ENCODE results near the gene USP47.

Gene USP47

DNA sequence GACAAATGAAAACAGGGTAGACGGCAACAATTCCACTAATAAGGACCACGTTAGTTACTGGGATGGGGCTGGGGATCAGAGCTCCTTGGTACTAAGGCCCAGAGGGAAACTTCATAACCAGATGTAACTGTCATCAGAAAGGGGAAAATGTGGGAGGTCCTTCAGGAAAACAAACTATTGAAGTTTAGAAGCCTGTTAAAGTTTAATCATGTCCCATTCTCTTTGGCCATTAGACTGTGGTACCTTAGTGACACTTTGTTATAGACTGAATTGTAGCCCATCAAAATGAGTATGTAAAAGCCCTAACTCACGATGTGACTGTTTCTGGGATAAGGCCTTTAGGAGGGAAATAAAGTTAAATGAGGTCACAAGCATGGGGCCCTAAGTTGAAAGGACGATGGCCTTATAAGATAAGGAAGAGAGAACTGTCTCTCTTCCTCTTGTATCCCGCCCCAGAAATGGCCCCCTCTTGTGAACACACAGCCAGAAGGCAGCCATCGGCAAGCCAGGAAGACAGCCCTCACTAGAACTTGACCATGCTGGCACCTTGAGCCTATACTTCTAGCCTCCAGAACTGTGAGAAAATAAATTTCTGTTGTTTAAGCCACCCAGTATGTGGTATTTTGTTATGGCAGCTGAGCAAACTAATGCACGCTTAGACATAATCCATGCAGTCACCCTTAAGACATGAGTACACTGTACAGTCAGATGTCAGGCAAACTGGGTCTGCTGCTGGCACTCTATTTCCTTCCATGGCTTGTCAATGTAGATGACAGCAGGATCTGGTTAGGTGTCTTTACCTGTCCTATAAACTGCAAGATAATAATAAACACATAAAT, 26.9 kb upstream of the USP47 start:
- DNase-seq (ENCODE audit: low read depth), result no peak
- TF ChIP-seq, protein P1, sequence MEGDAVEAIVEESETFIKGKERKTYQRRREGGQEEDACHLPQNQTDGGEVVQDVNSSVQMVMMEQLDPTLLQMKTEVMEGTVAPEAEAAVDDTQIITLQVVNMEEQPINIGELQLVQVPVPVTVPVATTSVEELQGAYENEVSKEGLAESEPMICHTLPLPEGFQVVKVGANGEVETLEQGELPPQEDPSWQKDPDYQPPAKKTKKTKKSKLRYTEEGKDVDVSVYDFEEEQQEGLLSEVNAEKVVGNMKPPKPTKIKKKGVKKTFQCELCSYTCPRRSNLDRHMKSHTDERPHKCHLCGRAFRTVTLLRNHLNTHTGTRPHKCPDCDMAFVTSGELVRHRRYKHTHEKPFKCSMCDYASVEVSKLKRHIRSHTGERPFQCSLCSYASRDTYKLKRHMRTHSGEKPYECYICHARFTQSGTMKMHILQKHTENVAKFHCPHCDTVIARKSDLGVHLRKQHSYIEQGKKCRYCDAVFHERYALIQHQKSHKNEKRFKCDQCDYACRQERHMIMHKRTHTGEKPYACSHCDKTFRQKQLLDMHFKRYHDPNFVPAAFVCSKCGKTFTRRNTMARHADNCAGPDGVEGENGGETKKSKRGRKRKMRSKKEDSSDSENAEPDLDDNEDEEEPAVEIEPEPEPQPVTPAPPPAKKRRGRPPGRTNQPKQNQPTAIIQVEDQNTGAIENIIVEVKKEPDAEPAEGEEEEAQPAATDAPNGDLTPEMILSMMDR (IDR thresholded peaks at IDR 0.05; ENCODE audit: insufficient read depth, low read depth, low read length, missing control alignments), result no peak

DNA sequence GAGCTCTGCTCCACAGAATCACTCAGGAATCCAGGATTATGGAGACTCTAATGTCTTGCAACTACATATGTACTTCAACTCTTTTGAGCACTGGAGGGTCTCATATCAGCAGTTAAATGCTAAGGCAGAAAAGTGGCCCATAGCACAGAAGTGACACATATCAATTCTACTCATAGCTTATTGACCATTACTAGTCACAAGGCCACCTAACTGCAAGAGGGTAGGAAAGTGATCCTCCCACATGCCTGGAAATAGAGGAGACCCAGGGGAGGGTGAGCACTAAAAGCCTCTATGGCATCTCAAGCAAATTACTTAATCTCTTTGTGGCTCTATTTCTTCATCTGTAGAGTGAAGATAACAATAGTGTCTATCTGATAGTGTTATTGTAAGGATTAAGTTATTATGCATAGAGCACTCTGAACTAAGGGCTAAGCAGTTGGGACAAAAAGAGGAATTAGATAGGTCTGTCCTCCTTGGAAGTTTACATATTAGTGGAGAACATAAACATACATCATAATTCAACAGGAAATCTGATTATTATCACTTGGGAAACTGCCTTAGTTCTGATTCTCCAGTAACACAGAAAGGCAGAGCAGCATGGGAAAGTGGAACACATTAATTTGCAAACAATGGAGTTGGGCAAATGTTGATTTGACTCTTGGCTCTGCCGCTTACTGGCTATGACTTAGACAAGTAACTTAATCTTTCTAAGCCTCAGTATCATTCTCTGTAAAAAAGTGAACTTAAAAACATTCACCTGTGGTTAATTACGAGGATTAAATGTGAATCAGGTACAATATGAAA, 25.1 kb upstream of the USP47 start:
- DNase-seq (ENCODE audit: low read depth), result no peak
- no peak overlapping the region for H3K4me3 ChIP-seq (ENCODE audit: low read depth, low read length)
- TF ChIP-seq, protein P1 (IDR thresholded peaks at IDR 0.05; ENCODE audit: insufficient read depth, low read depth, low read length, missing control alignments), result no peak

More for the DNA sequence above, 26.9 kb upstream of the USP47 start:
- no peak overlapping the region for H3K4me3 ChIP-seq (ENCODE audit: low read depth, low read length)

DNA sequence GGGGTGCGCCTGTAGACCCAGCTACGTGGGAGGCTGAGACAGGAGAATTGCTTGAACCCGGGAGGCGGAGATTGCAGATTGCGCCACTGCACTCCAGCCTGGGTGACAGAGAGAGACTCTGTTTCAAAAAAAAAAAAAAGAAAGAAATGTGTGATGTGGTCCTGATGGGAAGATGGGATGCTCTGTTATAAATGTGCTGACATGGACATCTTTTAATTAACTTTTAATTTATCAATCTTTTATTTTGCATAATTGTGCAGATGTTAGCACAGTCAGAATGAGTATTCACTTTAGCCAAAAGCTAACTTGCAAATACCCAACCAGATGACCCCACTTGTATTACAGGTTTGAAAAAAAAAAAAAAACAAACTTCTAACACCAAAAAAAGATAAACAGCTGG, 23.8 kb upstream of the USP47 start:
- no peak overlapping the region for H3K4me3 ChIP-seq (ENCODE audit: low read depth, low read length)
- TF ChIP-seq, protein P1 (IDR thresholded peaks at IDR 0.05; ENCODE audit: insufficient read depth, low read depth, low read length, missing control alignments), result no peak
- no peak for DNase-seq (ENCODE audit: low read depth)

DNA sequence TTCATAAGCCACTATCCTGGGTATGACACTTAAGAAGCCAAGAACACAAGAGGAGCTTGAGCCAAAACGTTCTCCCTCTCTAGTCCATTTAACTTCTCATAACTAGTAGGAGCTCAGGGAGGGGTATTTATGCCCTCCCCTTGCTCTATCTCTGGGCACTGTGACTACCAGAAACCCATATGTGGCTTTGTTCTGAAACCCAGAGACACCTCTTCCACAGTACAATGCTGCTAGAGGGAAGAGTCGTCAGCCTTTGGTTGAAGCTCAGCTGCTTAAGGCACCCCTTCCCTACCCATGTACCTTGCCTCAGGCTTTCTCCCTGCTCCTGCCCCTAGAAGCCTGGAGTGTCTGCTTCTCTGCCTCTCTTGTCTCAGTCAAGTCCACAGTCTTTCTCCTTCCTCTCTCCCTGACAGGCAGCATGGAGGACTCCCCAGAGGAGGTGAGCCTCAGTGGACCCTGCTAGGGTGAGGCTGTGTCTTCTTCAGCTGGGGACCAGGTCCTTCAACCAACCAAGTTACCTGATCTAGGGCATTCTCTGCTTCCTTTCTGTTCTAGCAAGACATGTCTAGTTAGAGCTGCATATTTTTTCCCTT, 23.1 kb upstream of the USP47 start:
- TF ChIP-seq, protein P1 (IDR thresholded peaks at IDR 0.05; ENCODE audit: insufficient read depth, low read depth, low read length, missing control alignments), result no peak
- no peak for DNase-seq (ENCODE audit: low read depth)
- no peak overlapping the region for H3K4me3 ChIP-seq (ENCODE audit: low read depth, low read length)

DNA sequence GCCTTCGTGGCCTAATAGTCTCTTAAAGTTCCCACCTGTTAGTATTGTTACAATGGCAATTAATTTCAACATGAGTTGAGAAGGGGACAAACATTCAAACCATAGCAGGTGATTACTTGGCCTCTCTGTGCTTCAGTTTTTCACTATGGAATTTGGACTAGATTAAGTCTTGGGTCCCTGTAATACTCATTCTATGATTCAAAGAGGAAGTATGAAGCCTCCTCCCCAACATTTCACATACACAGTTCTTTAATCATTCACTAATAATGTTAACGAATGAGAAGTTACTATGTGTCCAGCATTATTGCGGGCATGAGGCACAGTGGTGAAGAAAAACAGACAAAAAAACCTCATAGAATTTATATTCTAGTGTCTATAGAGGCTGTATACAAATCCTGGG, 19.9 kb upstream of the USP47 start:
- H3K4me3 ChIP-seq (ENCODE audit: low read depth, low read length), result no peak overlapping the region
- no peak for DNase-seq (ENCODE audit: low read depth)
- TF ChIP-seq, protein P1 (IDR thresholded peaks at IDR 0.05; ENCODE audit: insufficient read depth, low read depth, low read length, missing control alignments), result no peak

DNA sequence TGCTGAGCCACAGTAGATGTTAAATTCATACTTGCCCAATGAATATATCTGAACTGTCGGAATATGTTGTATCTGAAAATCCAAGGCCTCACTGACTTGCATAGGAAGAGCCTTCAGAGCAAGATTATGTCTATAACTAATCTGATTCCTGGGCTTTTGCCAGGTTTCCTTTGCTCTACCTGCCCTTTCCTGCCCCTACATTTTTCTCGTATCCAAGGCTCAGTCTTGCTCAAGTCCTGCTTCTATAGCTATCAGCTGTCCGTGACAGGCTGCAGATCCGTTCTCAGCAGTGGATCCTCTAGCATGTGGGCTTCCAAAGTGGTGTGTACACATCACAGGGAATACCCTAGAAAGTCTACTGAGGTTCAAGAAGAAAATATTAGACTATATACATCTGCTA, 18.8 kb upstream of the USP47 start:
- TF ChIP-seq, protein P1 (IDR thresholded peaks at IDR 0.05; ENCODE audit: insufficient read depth, low read depth, low read length, missing control alignments), result no peak
- DNase-seq (ENCODE audit: low read depth), result no peak
- no peak overlapping the region for H3K4me3 ChIP-seq (ENCODE audit: low read depth, low read length)

Measured in GM12865 (cell line).